DOHH2 (cell line): ENCODE measurements around the gene TNPO1.

ENCODE experiments used
- H3F3A ChIP-seq: fragments of 200-600 bp; sonication (generic), shearing (Covaris generic); 2 replicates; pipeline ENCODE4 v1.6.0; 2016; ENCODE audit warnings: antibody characterized with exemption, mild to moderate bottlenecking; ENCODE audit not compliant: control insufficient read depth, insufficient read depth
- H3K27ac ChIP-seq: fragments of 200-600 bp; sonication (generic); 2 replicates; pipeline ENCODE4 v1.5.1; 2014; ENCODE audit warnings: low read depth, mild to moderate bottlenecking, low read length, moderate library complexity
- H3K27me3 ChIP-seq: fragments of 200-600 bp; sonication (generic); 2 replicates; pipeline ENCODE4 v1.6.1; 2014; ENCODE audit warnings: mild to moderate bottlenecking, low read length, mixed read lengths; ENCODE audit not compliant: control insufficient read depth
- H3K36me3 ChIP-seq: fragments of 200-600 bp; sonication (generic); 2 replicates; pipeline ENCODE4 v1.6.1; 2014; ENCODE audit warnings: mild to moderate bottlenecking, low read length, moderate library complexity, mixed read lengths; ENCODE audit not compliant: control insufficient read depth
- H3K4me1 ChIP-seq: fragments of 200-600 bp; sonication (generic); 2 replicates; pipeline ENCODE4 v1.6.1; 2014; ENCODE audit warnings: mild to moderate bottlenecking, low read length, mixed read lengths; ENCODE audit not compliant: control insufficient read depth
- H3K4me2 ChIP-seq: fragments of 200-600 bp; sonication (generic); 2 replicates; pipeline ENCODE4 v1.6.0; 2014; ENCODE audit warnings: mild to moderate bottlenecking, low read length, moderate library complexity
- H3K4me3 ChIP-seq: fragments of 200-600 bp; sonication (generic); 2 replicates; pipeline ENCODE4 v1.5.1; 2014; ENCODE audit warnings: mild to moderate bottlenecking, low read length, mixed read lengths
- H3K79me2 ChIP-seq: fragments of 200-600 bp; sonication (generic); 2 replicates; pipeline ENCODE4 v1.6.1; 2014; ENCODE audit warnings: mild to moderate bottlenecking, low read length, mixed read lengths; ENCODE audit not compliant: control insufficient read depth
- H3K9me2 ChIP-seq: fragments of 200-600 bp; sonication (generic); replicated peaks from 2 replicates; pipeline ENCODE4 v1.6.1; 2014; ENCODE audit warnings: mild to moderate bottlenecking, low read length, mixed read lengths; ENCODE audit not compliant: control insufficient read depth
- H3K9me3 ChIP-seq: fragments of 200-600 bp; sonication (generic); 2 replicates; pipeline ENCODE4 v1.6.1; 2014; ENCODE audit warnings: antibody characterized with exemption, low read length, mixed read lengths; ENCODE audit not compliant: control insufficient read depth, insufficient read depth
- H4K20me1 ChIP-seq: fragments of 200-600 bp; sonication (generic); 2 replicates; pipeline ENCODE4 v1.6.0; 2014; ENCODE audit warnings: low read depth, mild to moderate bottlenecking, antibody characterized with exemption, low read length, moderate library complexity; ENCODE audit not compliant: control insufficient read depth, insufficient read depth
- CTCF ChIP-seq: fragments of 200-600 bp; sonication (generic); IDR thresholded peaks from one replicate; pipeline ENCODE4 v1.5.1; 2014; ENCODE audit warnings: antibody characterized with exemption, mild to moderate bottlenecking, low read depth, low read length; ENCODE audit not compliant: poor library complexity, severe bottlenecking
- EZH2phosphoT487 ChIP-seq: fragments of 200-600 bp; sonication (generic); IDR thresholded peaks from 2 replicates; pipeline ENCODE4 v1.6.1; 2017; ENCODE audit warnings: borderline replicate concordance, mild to moderate bottlenecking, antibody characterized with exemption, low read length, moderate library complexity, mixed read lengths

TNPO1 gene

GRCh38 chr5:72940082-72940481 lies 123.6 kb downstream of the TNPO1 start:
- H3K4me2 ChIP-seq: no peak overlapping the region
- H3K4me1 ChIP-seq: peaks cover 3% of the 10 kb centered on the region; the same call in 1 of the 2 replicates
- H3K36me3 ChIP-seq: no peaks in the 10 kb centered on the region
- H3K9me3 ChIP-seq: no peaks in the 10 kb centered on the region
- no peaks in the 10 kb centered on the region for H3K79me2 ChIP-seq
- no peaks in the 10 kb centered on the region for H3F3A ChIP-seq
- TF ChIP-seq EZH2phosphoT487 (no peak), CTCF (no peak)
- H3K27ac ChIP-seq: no peak overlapping the region
- H3K27me3 ChIP-seq: no peaks in the 10 kb centered on the region
- H3K4me3 ChIP-seq: no peak overlapping the region
- no peaks in the 10 kb centered on the region for H3K9me2 ChIP-seq
- H4K20me1 ChIP-seq: no peaks in the 10 kb centered on the region

- H3K36me3 ChIP-seq: no peaks in the 10 kb centered on the region
- no peaks in the 10 kb centered on the region for H3K4me1 ChIP-seq
- no peaks in the 10 kb centered on the region for H4K20me1 ChIP-seq
These were observed 126.8 kb downstream of the TNPO1 start for GRCh38 chr5:72943307-72943706.

GRCh38 chr5:72947498-72947897 lies 131.0 kb downstream of the TNPO1 start:
- Histone ChIP-seq H3K9me3 (no peaks in the 10 kb centered on the region), H3K4me1 (peaks cover 8% of the 10 kb centered on the region), H3F3A (no peaks in the 10 kb centered on the region), H3K27ac (no peak overlapping the region), H3K4me3 (no peak overlapping the region), H3K27me3 (no peaks in the 10 kb centered on the region), H4K20me1 (no peaks in the 10 kb centered on the region), H3K9me2 (no peaks in the 10 kb centered on the region), H3K36me3 (no peaks in the 10 kb centered on the region), H3K4me2 (no peak overlapping the region), H3K79me2 (no peaks in the 10 kb centered on the region)
- TF ChIP-seq CTCF (no peak), EZH2phosphoT487 (no peak)

More at GRCh38 chr5:72943307-72943706, 126.8 kb downstream of the TNPO1 start:
- H3K79me2 ChIP-seq: no peaks in the 10 kb centered on the region
- H3K9me3 ChIP-seq: no peaks in the 10 kb centered on the region
- H3K9me2 ChIP-seq: no peaks in the 10 kb centered on the region
- H3K27ac ChIP-seq: no peak overlapping the region
- no peak for TF ChIP-seq CTCF
- no peak for TF ChIP-seq EZH2phosphoT487
- no peaks in the 10 kb centered on the region for H3K27me3 ChIP-seq
- H3K4me2 ChIP-seq: no peak overlapping the region
- no peak overlapping the region for H3K4me3 ChIP-seq
- no peaks in the 10 kb centered on the region for H3F3A ChIP-seq

GRCh38 chr5:72949481-72949880 lies 133.0 kb downstream of the TNPO1 start:
- Histone ChIP-seq H3K27ac (no peak overlapping the region), H3K9me2 (no peaks in the 10 kb centered on the region), H3K79me2 (no peaks in the 10 kb centered on the region), H4K20me1 (no peaks in the 10 kb centered on the region), H3K4me1 (peaks cover 10% of the 10 kb centered on the region), H3K4me3 (no peak overlapping the region), H3F3A (no peaks in the 10 kb centered on the region), H3K4me2 (no peak overlapping the region), H3K9me3 (no peaks in the 10 kb centered on the region), H3K36me3 (no peaks in the 10 kb centered on the region), H3K27me3 (no peaks in the 10 kb centered on the region)
- TF ChIP-seq EZH2phosphoT487 (no peak), CTCF (no peak)
